T-cell (primary cell): Measurements from ENCODE around the gene RPS19. TPM values are rescaled to one million over a fixed set of nuclear protein-coding genes. Genes with fewer than 3 reads are reported as not detected.

Source experiments
- ATAC-seq, 4 experiments: fragments of 200-7000 bp in 3 of 4; fragments of 150-1000 bp in 1 of 4; cut with Tn5 transposase; replicated peaks in 1 of 4; 1 replicate in 3 of 4; 2 replicates in 1 of 4; pipeline ENCODE4 v1.10.0; 2021; ENCODE audit warnings: moderate library complexity in 3 of 4, mild to moderate bottlenecking in 2 of 4, moderate number of reproducible peaks in 1 of 4
- CTCF ChIA-PET, 2 donors: fragments of 300-600 bp; sonication (Branson Sonifier 250); formaldehyde crosslinking; loops; one replicate each; lab custom pipeline; 2022; ENCODE audit warnings: antibody characterized with exemption in 2 of 2; lab: Charles Lee
- POLR2A ChIA-PET, 2 donors: fragments of 300-600 bp; sonication (Branson Sonifier 250); formaldehyde crosslinking; loops; one replicate each; lab custom pipeline; 2022; ENCODE audit warnings: antibody characterized with exemption in 2 of 2; lab: Charles Lee
- DNase-seq, 35 experiments: peaks; one replicate each; pipeline versions ENCODE4 v3.0.0 to v3.0.0-alpha.2; 2013 to 2023
- H3K27ac ChIP-seq: one replicate; pipeline ENCODE4 v1.5.1; 2013; ENCODE audit warnings: low read length
- H3K27me3 ChIP-seq, 2 experiments: replicated peaks in 1 of 2; 1 replicate in 1 of 2; 2 replicates in 1 of 2; pipeline versions ENCODE4 v1.6.1 to v1.7.0; 2013; ENCODE audit warnings: low read length in 1 of 2, mixed read lengths in 1 of 2; ENCODE audit not compliant: control insufficient read depth in 2 of 2, insufficient read depth in 2 of 2; ENCODE audit errors: extremely low read depth in 1 of 2
- H3K36me3 ChIP-seq, 2 donors: 1 replicate in 1 of 2; 2 replicates in 1 of 2; pipeline versions ENCODE4 v1.6.1 to v1.7.0; 2013; ENCODE audit warnings: low read length in 1 of 2; ENCODE audit not compliant: control insufficient read depth in 2 of 2, insufficient read depth in 1 of 2; ENCODE audit errors: extremely low read depth in 1 of 2
- H3K4me1 ChIP-seq, 2 experiments: 1 replicate in 1 of 2; 2 replicates in 1 of 2; pipeline versions ENCODE4 v1.6.1 to v1.7.0; 2013; ENCODE audit warnings: low read length in 2 of 2, mixed read lengths in 1 of 2; ENCODE audit not compliant: insufficient read depth in 2 of 2, control insufficient read depth in 1 of 2; ENCODE audit errors: extremely low read depth in 1 of 2
- H3K4me3 ChIP-seq, 2 donors: 1 replicate in 1 of 2; 2 replicates in 1 of 2; pipeline versions ENCODE4 v1.5.1 to v1.7.0; 2013; ENCODE audit warnings: mild to moderate bottlenecking in 2 of 2, low read length in 1 of 2, moderate library complexity in 1 of 2; ENCODE audit not compliant: control insufficient read depth in 1 of 2; ENCODE audit errors: extremely low read depth in 1 of 2
- H3K9me3 ChIP-seq: 2 replicates; pipeline ENCODE4 v1.7.0; 2013
- H3K27ac Mint-ChIP-seq, 2 donors: one replicate each; pipeline ENCODE4 v1.8.0; 2020 to 2021; ENCODE audit warnings: mild to moderate bottlenecking in 2 of 2, mixed read lengths in 2 of 2
- H3K27me3 Mint-ChIP-seq, 2 donors: one replicate each; pipeline ENCODE4 v1.8.0; 2021 to 2022; ENCODE audit warnings: mixed read lengths in 2 of 2
- H3K36me3 Mint-ChIP-seq: one replicate; pipeline ENCODE4 v1.8.0; 2021; ENCODE audit warnings: mixed read lengths
- H3K4me1 Mint-ChIP-seq, 3 donors: one replicate each; pipeline ENCODE4 v1.8.0; 2020 to 2022; ENCODE audit warnings: mixed read lengths in 3 of 3, mild to moderate bottlenecking in 1 of 3
- H3K4me3 Mint-ChIP-seq, 3 donors: one replicate each; pipeline ENCODE4 v1.8.0; 2020 to 2022; ENCODE audit warnings: mild to moderate bottlenecking in 3 of 3, mixed read lengths in 3 of 3, moderate library complexity in 3 of 3
- H3K9me3 Mint-ChIP-seq, 3 donors: one replicate each; pipeline ENCODE4 v1.8.0; 2020 to 2022; ENCODE audit warnings: mixed read lengths in 3 of 3
- WGBS: methylation state at CpG from one replicate; pipeline ENCODE4 v1.1.5; 2013; ENCODE audit warnings: missing lambda C conversion rate; ENCODE audit not compliant: insufficient coverage; 5-methylcytosine and 5-hydroxymethylcytosine counted together
- total RNA-seq, 35 experiments: library from RNA in 6 of 35; stranded (reverse) in 6 of 35; fragments of 120-200 nt in 1 of 35; gene quantifications; one replicate each; pipeline versions ENCODE4 v1.2.1 to v1.2.4 and lab custom pipeline; 2013 to 2026

The RPS19 gene
- total RNA-seq, 5 donors from 2014 or later (not counting 1 experiment from before 2014, with no cell fraction given) = 3,043 to 4,286 (median 3,822) TPM

GRCh38 chr19:41879080-41879479 lies 19.0 kb downstream of the RPS19 start:
- peaks cover 65 to 74% (median 71%) of the 10 kb centered on the region in 3 donors for H3K4me1 Mint-ChIP-seq
- H3K27me3 Mint-ChIP-seq = no peaks in the 10 kb centered on the region

GRCh38 chr19:41879670-41880328 lies 19.7 kb downstream of the RPS19 start:
- Histone ChIP-seq H3K36me3 (peaks cover 0 to 3% of the 10 kb centered on the region in 2 donors), H3K9me3 (no peaks in the 10 kb centered on the region), H3K27ac (peak overlapping the region; percentile 93), H3K27me3 (no peaks in the 10 kb centered on the region), H3K4me1 (peaks cover 49 to 84% of the 10 kb centered on the region in 2 experiments), H3K4me3 (no peak overlapping the region)
- 100% methylated on average over 2 of the region's 7 CpGs for WGBS
- Mint-ChIP-seq H3K36me3 (peaks cover 11% of the 10 kb centered on the region), H3K27me3 (no peaks in the 10 kb centered on the region), H3K4me1 (peaks cover 62 to 71% (median 67%) of the 10 kb centered on the region in 3 donors), H3K27ac (peak overlapping the region; percentile 98 to 100), H3K4me3 (peak overlapping the region in 2 of 3 donors; percentile 24 to 66), H3K9me3 (no peaks in the 10 kb centered on the region)
- ChIA-PET CTCF (no interaction called here), POLR2A (interaction anchor here in 1 of 2 donors (0.6 kb wide), 1 partner anchor 8 kb away, joined by 9 read pairs; no protein-coding TSS in a partner anchor)
- DNase-seq (no peak), ATAC-seq (no peak)

More at GRCh38 chr19:41879080-41879479, 19.0 kb downstream of the RPS19 start:
- Mint-ChIP-seq H3K36me3 (peaks cover 10% of the 10 kb centered on the region), H3K9me3 (no peaks in the 10 kb centered on the region), H3K27ac (peak overlapping the region; percentile 98 to 100), H3K4me3 (peak overlapping the region in 2 of 3 donors; percentile 3 to 66)
- no peak overlapping the region for H3K4me3 ChIP-seq
- WGBS = 96% methylated on average over 20 of the region's 21 CpGs
- DNase-seq = no peak
- CTCF ChIA-PET = no interaction called here
- POLR2A ChIA-PET = no interaction called here
- peaks cover 52 to 87% of the 10 kb centered on the region in 2 experiments for H3K4me1 ChIP-seq
- H3K27me3 ChIP-seq = no peaks in the 10 kb centered on the region
- no peak for ATAC-seq
- peak overlapping the region; percentile 93 for H3K27ac ChIP-seq
- H3K36me3 ChIP-seq = no peaks in the 10 kb centered on the region
- H3K9me3 ChIP-seq = no peaks in the 10 kb centered on the region

GRCh38 chr19:41880329-41880708 lies 20.3 kb downstream of the RPS19 start:
- Histone ChIP-seq H3K36me3 (peaks cover 0 to 7% of the 10 kb centered on the region in 2 donors), H3K9me3 (no peaks in the 10 kb centered on the region), H3K4me3 (no peak overlapping the region), H3K4me1 (peaks cover 46 to 84% of the 10 kb centered on the region in 2 experiments), H3K27ac (no peak overlapping the region), H3K27me3 (no peaks in the 10 kb centered on the region)
- no peaks in the 10 kb centered on the region for H3K27me3 Mint-ChIP-seq
- CTCF ChIA-PET = no interaction called here
- DNase-seq (no peak), ATAC-seq (no peak)
- H3K4me1 Mint-ChIP-seq = peaks cover 67 to 72% (median 68%) of the 10 kb centered on the region in 3 donors
- peak overlapping the region in 2 of 3 donors; percentile 24 to 66 for H3K4me3 Mint-ChIP-seq
- POLR2A ChIA-PET = interaction anchor here in 1 of 2 donors (0.5 to 0.6 kb wide), 2 partner anchors 8 to 211 kb away, joined by 3 to 9 read pairs; no protein-coding TSS in a partner anchor
- peaks cover 15% of the 10 kb centered on the region for H3K36me3 Mint-ChIP-seq
- no CpG with 5 or more reads among the region's 5 CpGs for WGBS
- H3K27ac Mint-ChIP-seq = peak overlapping the region; percentile 98 to 100
- no peaks in the 10 kb centered on the region for H3K9me3 Mint-ChIP-seq

GRCh38 chr19:41882568-41883462 lies 22.8 kb downstream of the RPS19 start, which contains the start of gene ARHGEF1:
ARHGEF1 (plus strand) TSS chr19:41883184; CDS start chr19:41888083, 4,899 bp downstream.
- H3K36me3 ChIP-seq = peaks cover 0 to 10% of the 10 kb centered on the region in 2 donors
- H3K4me3 ChIP-seq = peak within 1 kb of the TSS; percentile 88 to 99
- ChIA-PET CTCF (interaction anchor here in 1 of 2 donors (1.9 kb wide), 1 partner anchor 8 kb away, joined by 9 read pairs; no protein-coding TSS in a partner anchor), POLR2A (interaction anchor here (0.7 to 1.1 kb wide), 2 partner anchors 8 to 21 kb away, joined by 3 to 4 read pairs; no protein-coding TSS in a partner anchor)
- H3K4me1 ChIP-seq = peaks cover 25 to 83% of the 10 kb centered on the region in 2 experiments
- no peaks in the 10 kb centered on the region for H3K27me3 Mint-ChIP-seq
- H3K4me3 Mint-ChIP-seq = peak within 1 kb of the TSS; percentile 98 to 100 (median 99)
- WGBS = under 1% methylated on average over 78 of the region's 80 CpGs
- DNase-seq = peak in 32 of 35 experiments; percentile 21 to 76 (median 56)
- H3K27ac ChIP-seq = peak within 1 kb of the TSS; percentile 90
- peak; percentile 19 to 27 (median 25) for ATAC-seq
- peaks cover 54 to 69% (median 67%) of the 10 kb centered on the region in 3 donors for H3K4me1 Mint-ChIP-seq
- no peaks in the 10 kb centered on the region for H3K9me3 ChIP-seq
- peak within 1 kb of the TSS; percentile 100 for H3K27ac Mint-ChIP-seq
- H3K9me3 Mint-ChIP-seq = no peaks in the 10 kb centered on the region
- H3K36me3 Mint-ChIP-seq = peaks cover 30% of the 10 kb centered on the region
- no peaks in the 10 kb centered on the region for H3K27me3 ChIP-seq

GRCh38 chr19:41883463-41883820 lies 23.4 kb downstream of the RPS19 start:
- H3K9me3 ChIP-seq = no peaks in the 10 kb centered on the region
- H3K36me3 ChIP-seq = peaks cover 0 to 16% of the 10 kb centered on the region in 2 donors
- DNase-seq (no peak), ATAC-seq (no peak)
- Mint-ChIP-seq H3K27me3 (no peaks in the 10 kb centered on the region), H3K36me3 (peaks cover 35% of the 10 kb centered on the region), H3K27ac (peak overlapping the region; percentile 97 to 98), H3K4me1 (peaks cover 54 to 72% (median 67%) of the 10 kb centered on the region in 3 donors), H3K9me3 (no peaks in the 10 kb centered on the region), H3K4me3 (peak overlapping the region; percentile 88 to 98 (median 95))
- peak overlapping the region; percentile 78 to 99 for H3K4me3 ChIP-seq
- no peaks in the 10 kb centered on the region for H3K27me3 ChIP-seq
- CTCF ChIA-PET = interaction anchor here in 1 of 2 donors (1.9 kb wide), 1 partner anchor 8 kb away, joined by 9 read pairs; no protein-coding TSS in a partner anchor
- peaks cover 20 to 83% of the 10 kb centered on the region in 2 experiments for H3K4me1 ChIP-seq
- H3K27ac ChIP-seq = peak overlapping the region; percentile 90
- 0% methylated on average over 14 of the region's 23 CpGs for WGBS
- POLR2A ChIA-PET = interaction anchor here (0.5 to 1.1 kb wide), 3 partner anchors 8 to 20 kb away, joined by 3 to 6 read pairs (median 4); no protein-coding TSS in a partner anchor
